GM12875 (cell line): ENCODE data around the gene NLN.

Source experiments
- H3K4me3 ChIP-seq: one replicate; pipeline ENCODE4 v1.5.1; 2011; ENCODE audit warnings: low read depth, low read length, control low read depth
- CTCF ChIP-seq: IDR thresholded peaks from 2 replicates; pipeline ENCODE4 v1.5.1; 2011; ENCODE audit warnings: low read depth, mild to moderate bottlenecking, control low read depth, inconsistent platforms, low read length, moderate library complexity, borderline replicate concordance; ENCODE audit not compliant: insufficient read depth

The NLN gene

GRCh38 chr5:65809817-65810531, 88.0 kb downstream of the NLN start:
- no peak for TF ChIP-seq CTCF
- H3K4me3 ChIP-seq, result no peak overlapping the region

GRCh38 chr5:65811004-65811403, 89.0 kb downstream of the NLN start:
- no peak overlapping the region for H3K4me3 ChIP-seq
- TF ChIP-seq CTCF, result no peak

GRCh38 chr5:65811885-65812284, 89.9 kb downstream of the NLN start:
- TF ChIP-seq CTCF, result no peak
- H3K4me3 ChIP-seq, result no peak overlapping the region

GRCh38 chr5:65812648-65813047, 90.6 kb downstream of the NLN start:
- TF ChIP-seq CTCF, result no peak
- no peak overlapping the region for H3K4me3 ChIP-seq

- no peak overlapping the region for H3K4me3 ChIP-seq
- no peak for TF ChIP-seq CTCF
Observed at GRCh38 chr5:65813174-65813573, 91.2 kb downstream of the NLN start.

- H3K4me3 ChIP-seq, result no peak overlapping the region
- TF ChIP-seq CTCF, result no peak
Observed at GRCh38 chr5:65815161-65815560, 93.2 kb downstream of the NLN start.

- no peak overlapping the region for H3K4me3 ChIP-seq
- no peak for TF ChIP-seq CTCF
Observed at GRCh38 chr5:65816729-65817128, 94.7 kb downstream of the NLN start.
